Left colon (tissue), 2 donors: ENCODE measurements around the gene LRCH2. TPM values are rescaled to one million over a fixed set of nuclear protein-coding genes. Genes with fewer than 3 reads are reported as not detected.
"Not testable (repeated sequence)": the region's sequence is repeated elsewhere in the genome, so short reads cannot be mapped to it uniquely, and the experiment has no call there.

ENCODE experiments used
- ATAC-seq: fragments of 200-7000 bp; cut with Tn5 transposase; one replicate; pipeline ENCODE4 v1.9.1; 2020; ENCODE audit warnings: mild to moderate bottlenecking, moderate library complexity
- DNase-seq, 2 donors: peaks; one replicate each; pipeline ENCODE4 v3.0.0-alpha.2; 2020
- intact Hi-C, 2 donors: fragments of 100-400 bp; cut with DNase I in 1 of 2; cut with micrococcal nuclease in 1 of 2; formaldehyde crosslinking; loops; one replicate each; pipeline versions ENCODE4 v1.11.2 to v1.14.0; 2022; cut with DNase I, micrococcal nuclease
- total RNA-seq, 2 donors: library from RNA; stranded (reverse); fragmentation: NEBNext Ultra II Directional; extraction: Animal tissue kit (Norgen Biotek cat#: 25700); gene quantifications; one replicate each; pipeline ENCODE4 v1.2.1, GENCODE V29; 2021
- donor health status: DM: no; HTN: no; CAD: no.
- donor health status: DM: yes; HTN: yes; CAD: no.

The LRCH2 gene
- total RNA-seq, 2 donors from 2014 or later = 0.61 to 2.2 TPM

GRCh38 chrX:115214605-115215004 lies 19.3 kb downstream of the LRCH2 start:
- ATAC-seq = no peak
- no peak for DNase-seq
- intact Hi-C loops = no loop called here

DNA sequence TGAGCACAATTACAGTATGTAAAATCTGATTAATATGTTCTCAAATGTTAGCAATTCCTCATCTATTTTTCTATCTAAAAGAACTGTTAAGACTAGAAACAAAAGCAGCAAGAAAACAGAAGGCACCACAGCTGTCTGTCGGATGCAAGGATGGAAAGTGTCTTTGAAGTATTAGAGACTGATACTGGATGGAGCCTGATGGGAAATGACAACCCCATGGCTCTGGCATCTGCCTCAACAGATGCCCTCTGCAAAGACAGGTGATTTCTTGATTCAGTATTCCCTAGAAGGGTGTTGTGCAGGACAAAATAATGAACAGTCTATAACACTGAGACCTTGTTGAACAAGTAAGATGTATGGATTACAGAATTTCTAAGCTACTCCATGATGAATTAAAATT lies 19.7 kb downstream of the LRCH2 start:
- intact Hi-C loops = no loop called here
- no peak for ATAC-seq

DNA sequence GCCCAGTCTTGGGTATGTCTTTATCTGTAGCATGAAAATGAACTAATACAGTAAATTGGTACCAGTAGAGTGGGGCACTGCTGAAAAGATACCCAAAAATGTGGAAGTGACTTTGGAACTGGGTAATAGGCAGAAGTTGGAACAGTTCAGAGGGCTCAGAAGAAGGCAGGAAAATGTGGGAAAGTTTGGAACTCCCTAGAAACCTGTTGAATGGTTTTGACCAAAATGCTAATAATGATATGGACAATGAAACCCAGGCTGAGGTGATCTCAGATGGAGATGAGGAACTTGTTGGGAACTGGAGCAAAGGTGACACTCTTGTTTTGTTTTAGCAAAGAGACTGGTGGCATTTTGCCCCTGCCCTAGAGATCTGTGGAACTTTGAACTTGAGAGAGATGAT lies 24.3 kb downstream of the LRCH2 start:
- DNase-seq, intact Hi-C loops: not testable (repeated sequence)

More for the DNA sequence above, 19.7 kb downstream of the LRCH2 start:
- DNase-seq = no peak

DNA sequence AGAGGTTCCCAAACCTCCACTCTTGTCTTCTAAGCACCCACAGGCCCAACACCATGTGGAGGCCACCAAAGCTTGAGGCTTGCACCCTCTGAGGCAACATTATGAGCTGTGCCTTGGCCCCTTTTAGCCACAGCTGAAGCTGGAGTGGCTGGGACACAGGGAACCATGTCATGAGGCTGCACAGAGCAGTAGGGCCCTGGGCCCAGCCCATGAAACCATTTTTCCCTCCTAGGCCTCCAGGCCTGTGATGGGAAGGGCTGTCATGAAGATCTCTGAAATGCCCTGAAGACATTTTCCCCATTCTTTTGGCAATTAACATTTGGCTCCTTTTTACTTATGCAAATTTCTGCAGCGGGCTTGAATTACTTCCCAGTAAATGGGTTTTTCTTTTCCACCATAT lies 29.9 kb downstream of the LRCH2 start:
- intact Hi-C loops = no loop called here
- DNase-seq (no peak), ATAC-seq (no peak)

More for the DNA sequence above, 24.3 kb downstream of the LRCH2 start:
- ATAC-seq = not testable (repeated sequence)

GRCh38 chrX:115192244-115192700 lies 41.6 kb downstream of the LRCH2 start:
- DNase-seq (no peak), ATAC-seq (no peak)
- intact Hi-C loops = no loop called here

GRCh38 chrX:115191490-115192243 lies 42.2 kb downstream of the LRCH2 start:
- ATAC-seq = no peak
- no peak for DNase-seq
- intact Hi-C loops = no loop called here

DNA sequence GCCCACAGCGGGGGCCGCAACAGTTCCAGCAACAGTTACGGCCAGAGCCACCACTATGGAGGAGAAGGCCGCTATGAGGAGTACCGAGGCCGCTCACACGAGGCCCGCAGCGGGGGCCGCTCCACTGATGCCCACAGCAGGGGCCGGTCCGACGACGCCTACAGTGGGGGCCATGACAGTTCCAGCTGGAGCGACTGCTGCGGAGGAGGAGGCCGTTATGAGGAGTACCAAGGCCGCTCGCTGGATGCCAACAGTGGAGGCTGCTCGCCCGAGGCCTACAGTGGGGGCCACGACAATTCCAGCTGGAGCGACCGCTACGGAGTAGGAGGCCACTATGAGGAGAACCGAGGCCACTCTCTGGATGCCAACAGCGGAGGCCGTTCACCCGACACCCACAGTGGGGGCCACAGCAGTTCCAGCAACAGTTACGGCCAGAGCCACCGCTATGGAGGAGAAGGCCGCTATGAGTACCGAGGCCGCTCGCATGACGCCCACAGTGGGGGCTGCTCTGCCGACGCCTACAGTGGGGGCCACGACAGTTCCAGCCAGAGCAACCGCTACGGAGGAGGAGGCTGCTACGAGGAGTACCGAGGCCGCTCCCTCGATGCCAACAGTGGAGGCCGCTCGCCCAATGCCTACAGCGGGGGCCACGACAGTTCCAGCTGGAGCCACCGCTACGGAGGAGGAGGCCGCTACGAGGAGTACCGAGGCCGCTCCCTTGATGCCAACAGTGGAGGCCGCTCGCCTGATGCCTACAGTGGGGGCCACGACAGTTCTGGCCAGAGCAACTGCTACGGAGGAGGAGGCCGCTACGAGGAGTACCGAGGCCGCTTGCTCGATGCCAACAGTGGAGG lies 43.0 kb downstream of the LRCH2 start:
- ATAC-seq (no peak), DNase-seq (no peak)
- intact Hi-C loops = no loop called here

- intact Hi-C loops = no loop called here
- DNase-seq = no peak
- ATAC-seq = no peak
Measured at GRCh38 chrX:115189646-115190635, 44.0 kb downstream of the LRCH2 start.

DNA sequence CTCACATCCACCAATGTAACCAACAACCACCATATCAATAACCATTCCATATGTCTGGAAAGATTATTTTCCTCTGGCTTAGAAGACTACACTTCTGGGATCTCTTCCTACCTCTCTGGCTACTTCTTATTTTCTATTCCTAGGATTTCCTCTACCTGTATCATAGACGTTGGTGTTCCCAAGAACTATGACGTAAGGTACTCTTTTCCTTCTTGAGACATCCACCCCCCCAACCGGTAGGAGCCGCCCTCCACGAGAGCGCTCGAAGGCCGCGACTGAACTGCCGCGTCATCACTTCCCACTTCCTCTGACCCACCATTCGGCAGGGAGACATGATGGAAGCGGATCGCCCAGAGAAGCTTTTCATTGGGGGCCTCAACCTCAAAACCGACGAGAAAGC lies 44.8 kb downstream of the LRCH2 start, which contains the start of gene RBMXL3:
TSS of gene RBMXL3 (plus strand) at position 301 of the 400 bp plus-strand sequence. CDS start at position 333, 32 bp downstream.
- ATAC-seq = no peak
- intact Hi-C loops = no loop called here
- no peak for DNase-seq

DNA sequence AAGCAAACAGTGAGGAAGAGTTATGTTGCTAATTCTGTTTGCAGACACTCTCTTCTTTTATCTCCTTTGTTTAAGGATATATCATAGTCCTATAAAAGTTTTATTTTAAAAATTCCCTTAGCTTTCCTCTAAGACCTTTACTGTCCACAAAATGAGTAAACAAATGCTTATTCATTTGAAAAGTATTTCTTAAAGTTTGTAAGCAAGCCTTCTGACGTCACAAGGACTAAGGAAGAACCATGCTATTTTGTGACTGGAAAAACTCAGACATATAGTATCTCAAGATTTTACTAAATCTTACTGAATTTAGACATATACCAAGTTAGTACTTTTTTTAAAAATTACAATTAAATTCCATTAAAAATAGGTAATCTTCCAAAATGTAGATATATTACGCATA lies 49.9 kb downstream of the LRCH2 start:
- DNase-seq (no peak), ATAC-seq (no peak)
- intact Hi-C loops = no loop called here

DNA sequence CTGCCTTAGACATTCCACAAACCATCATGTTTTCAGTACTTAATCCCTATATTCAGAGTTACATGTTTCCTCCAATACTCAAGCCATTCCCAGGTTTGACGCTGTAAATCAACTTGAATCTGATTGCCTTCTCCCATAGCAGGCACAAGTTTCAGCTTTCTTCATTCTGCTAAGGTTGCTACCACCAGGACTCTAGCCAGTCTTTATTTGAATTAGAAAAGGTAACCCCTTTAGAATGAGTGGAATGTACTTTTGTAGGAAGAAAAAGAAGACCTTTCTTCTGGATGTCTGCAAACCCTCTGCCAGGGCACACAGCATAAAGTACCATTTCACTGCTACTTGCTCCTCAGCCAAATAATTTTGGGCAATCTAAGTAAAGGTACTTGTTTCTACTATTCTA lies 55.4 kb downstream of the LRCH2 start:
- intact Hi-C loops = no loop called here
- ATAC-seq = no peak
- DNase-seq = no peak

- ATAC-seq (no peak), DNase-seq (no peak)
- intact Hi-C loops = no loop called here
Measured at GRCh38 chrX:115177932-115178331, 56.0 kb downstream of the LRCH2 start.

GRCh38 chrX:115174548-115174947 lies 59.3 kb downstream of the LRCH2 start:
- DNase-seq = no peak
- intact Hi-C loops = no loop called here

GRCh38 chrX:115173181-115173580 lies 60.7 kb downstream of the LRCH2 start:
- intact Hi-C loops = no loop called here
- no peak for ATAC-seq
- DNase-seq = no peak

More at GRCh38 chrX:115174548-115174947, 59.3 kb downstream of the LRCH2 start:
- ATAC-seq = no peak

- DNase-seq (no peak), ATAC-seq (no peak)
- intact Hi-C loops = no loop called here
Measured at GRCh38 chrX:115147220-115147619, 86.7 kb downstream of the LRCH2 start.

- DNase-seq = no peak
- intact Hi-C loops = no loop called here
- no peak for ATAC-seq
Measured at GRCh38 chrX:115142057-115142456, 91.8 kb downstream of the LRCH2 start.

- ATAC-seq = no peak
- DNase-seq = no peak
- intact Hi-C loops = no loop called here
Measured at GRCh38 chrX:115138040-115138439, 95.9 kb downstream of the LRCH2 start.

DNA sequence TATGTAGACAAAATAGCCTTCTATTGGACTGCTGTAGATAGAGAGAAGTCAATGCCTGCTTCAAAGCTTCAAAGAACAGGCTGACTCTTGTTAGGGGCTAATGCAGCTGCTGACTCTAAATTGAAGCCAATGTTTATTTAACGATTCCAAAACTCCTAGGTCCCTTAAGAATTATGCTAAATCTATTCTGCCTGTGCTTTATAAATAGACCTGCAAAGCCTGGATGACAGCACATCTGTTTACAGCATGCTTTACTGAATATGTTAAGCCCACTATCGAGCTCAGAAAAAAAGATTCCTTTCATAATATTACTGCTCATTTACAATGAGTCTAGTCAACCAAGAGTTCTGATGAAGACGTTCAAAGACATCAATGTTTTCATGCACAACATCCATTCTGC lies 99.5 kb downstream of the LRCH2 start:
- ATAC-seq (no peak), DNase-seq (no peak)
- intact Hi-C loops = no loop called here

GRCh38 chrX:115112411-115112810 lies 121.5 kb downstream of the LRCH2 start:
- intact Hi-C loops = no loop called here
- DNase-seq = no peak
- no peak for ATAC-seq
